Prostate gland (tissue), 2 donors: Measurements from ENCODE around the gene GSS. TPM values are rescaled to one million over a fixed set of nuclear protein-coding genes. Genes with fewer than 3 reads are reported as not detected.
A peak's percentile ranks its signal among the peaks of the same experiment; 100 is the strongest.

ENCODE experiments used
- DNase-seq: peaks from one replicate; pipeline ENCODE4 v3.0.0-alpha.2; 2019; ENCODE audit warnings: low spot score
- H3K27ac ChIP-seq, 2 donors: fragments of 200-600 bp; sonication (generic); 2 replicates each; pipeline ENCODE4 v1.5.1; 2017 to 2019
- H3K27me3 ChIP-seq: fragments of 200-600 bp; sonication (generic); replicated peaks from 2 replicates; pipeline ENCODE4 v1.5.1; 2019; ENCODE audit not compliant: insufficient read depth
- H3K36me3 ChIP-seq, 2 donors: fragments of 200-600 bp; sonication (generic); 1 replicate in 1 of 2; 2 replicates in 1 of 2; pipeline versions ENCODE4 v1.5.1 to v1.8.1; 2017 to 2019
- H3K4me1 ChIP-seq: fragments of 200-600 bp; sonication (generic); replicated peaks from 2 replicates; pipeline ENCODE4 v1.5.1; 2019
- H3K4me3 ChIP-seq, 2 donors: fragments of 200-600 bp; sonication (generic); 2 replicates each; pipeline ENCODE4 v1.5.1; 2017 to 2019
- H3K9me3 ChIP-seq: fragments of 200-600 bp; sonication (generic); 2 replicates; pipeline ENCODE4 v1.5.1; 2017
- POLR2A ChIP-seq: fragments of 450-650 bp; IDR thresholded peaks from one replicate; pipeline ENCODE4 v1.6.1; 2016; ENCODE audit warnings: antibody characterized with exemption, mild to moderate bottlenecking
- POLR2AphosphoS5 ChIP-seq: sonication (generic); formaldehyde crosslinking; IDR thresholded peaks from one replicate; pipeline ENCODE4 v1.6.1; 2017; ENCODE audit warnings: antibody characterized with exemption
- WGBS: methylation state at CpG from one replicate; pipeline ENCODE4 v1.1.5; 2018; 5-methylcytosine and 5-hydroxymethylcytosine counted together
- intact Hi-C: fragments of 100-400 bp; cut with DNase I; formaldehyde crosslinking; loops from one replicate; pipeline ENCODE4 v1.14.2; 2022
- total RNA-seq, 2 donors: library from RNA; depleted of rRNA; stranded (reverse); fragments of >200 nt; gene quantifications; one replicate each; pipeline ENCODE4 v1.1.0, GENCODE V29; 2016
- TF ChIP-seq, protein P1 (sequence below), 4 experiments: fragments of 200-600 bp in 2 of 4; fragments of 450-650 bp in 2 of 4; sonication (generic) in 2 of 4; IDR thresholded peaks; 1 replicate in 3 of 4; 2 replicates in 1 of 4; pipeline ENCODE4 v1.5.1; 2016 to 2019; ENCODE audit warnings: antibody characterized with exemption in 4 of 4, mild to moderate bottlenecking in 2 of 4, moderate library complexity in 2 of 4

The GSS gene
- total RNA-seq, 2 donors from 2014 or later: 84.4 to 101 TPM

DNA sequence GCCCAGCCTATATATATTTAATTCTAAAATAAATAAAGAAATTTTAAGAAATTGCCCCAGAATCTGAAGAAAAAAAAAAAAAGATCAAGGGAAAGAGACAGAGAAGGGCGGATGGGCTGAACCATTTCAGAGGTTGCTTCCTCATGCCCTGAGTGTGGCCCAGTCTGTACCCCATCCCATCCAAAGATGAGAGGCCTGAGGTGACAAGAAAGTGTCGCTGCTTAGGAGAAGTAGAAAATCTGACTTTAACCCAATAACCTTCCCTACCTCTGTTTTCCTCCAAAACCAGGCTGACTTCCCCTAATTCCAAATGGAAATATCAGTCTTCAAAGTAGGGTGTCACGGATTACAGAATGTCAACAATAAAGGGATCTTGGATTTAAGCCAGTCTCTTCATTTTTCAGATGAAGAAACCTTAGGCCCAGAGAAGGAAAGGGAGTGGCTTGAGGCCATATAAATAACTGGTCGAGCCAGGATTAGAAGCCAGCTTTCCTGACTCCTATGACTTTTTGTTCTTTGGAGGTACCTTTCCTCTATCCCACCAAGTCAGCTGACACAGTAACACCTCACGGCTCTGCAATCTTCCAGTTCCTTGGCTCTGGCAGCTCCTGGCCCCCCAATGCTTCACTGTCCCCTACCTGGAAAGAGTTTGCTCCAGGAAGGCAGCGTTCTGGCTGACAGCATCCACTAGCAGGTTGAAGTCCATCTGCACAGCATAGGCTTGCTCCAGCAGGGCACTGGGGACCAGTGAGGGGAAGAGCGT is 10.1 kb downstream of the GSS start:
- DNase-seq: peak; percentile 32

DNA sequence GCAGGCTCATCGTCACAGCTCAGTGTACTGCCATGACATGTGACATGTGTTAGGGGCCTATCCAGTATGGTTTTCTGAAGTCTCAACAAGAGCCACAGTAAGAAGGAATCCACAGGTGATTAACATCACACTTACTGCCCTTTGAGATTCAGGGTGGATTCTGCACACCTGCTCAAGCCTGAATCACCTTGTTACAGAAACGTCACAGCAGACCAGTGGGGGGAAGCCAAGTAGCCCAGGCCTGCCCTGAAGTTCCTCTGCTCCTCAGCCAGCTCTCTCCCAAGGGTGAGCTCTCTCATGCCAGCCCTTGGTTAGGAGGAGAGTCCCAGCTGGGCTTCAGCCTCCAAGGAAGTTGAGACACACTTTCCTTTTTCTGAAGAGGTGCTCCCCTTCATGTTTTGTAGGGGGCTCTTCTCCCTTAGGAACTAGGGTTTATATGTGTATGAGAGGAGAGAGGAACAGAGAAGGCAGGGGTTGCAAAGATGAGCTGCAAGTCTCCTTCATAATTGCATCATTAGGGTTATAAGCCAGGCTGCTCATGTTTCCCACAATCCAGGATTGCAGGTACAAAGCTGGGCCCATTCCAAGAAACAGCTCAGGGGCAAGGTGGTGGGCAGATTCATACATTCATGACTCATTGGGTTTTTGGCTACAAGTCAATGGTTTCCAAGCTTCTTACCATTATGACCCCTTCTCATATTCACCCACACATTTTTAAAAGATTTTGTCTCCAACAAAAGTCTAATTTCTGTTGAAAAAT is 11.6 kb downstream of the GSS start:
- Histone ChIP-seq H3K27ac (no peak overlapping the region), H3K4me1 (peaks cover 8% of the 10 kb centered on the region), H3K9me3 (no peaks in the 10 kb centered on the region), H3K4me3 (no peak overlapping the region), H3K27me3 (no peaks in the 10 kb centered on the region), H3K36me3 (peaks cover 0 to 3% of the 10 kb centered on the region in 2 donors)
- no peak for DNase-seq
- intact Hi-C loops: no loop called here
- 75% methylated on average over 2 of the region's 2 CpGs for WGBS
- TF ChIP-seq POLR2A: no peak
- TF ChIP-seq, protein P1, sequence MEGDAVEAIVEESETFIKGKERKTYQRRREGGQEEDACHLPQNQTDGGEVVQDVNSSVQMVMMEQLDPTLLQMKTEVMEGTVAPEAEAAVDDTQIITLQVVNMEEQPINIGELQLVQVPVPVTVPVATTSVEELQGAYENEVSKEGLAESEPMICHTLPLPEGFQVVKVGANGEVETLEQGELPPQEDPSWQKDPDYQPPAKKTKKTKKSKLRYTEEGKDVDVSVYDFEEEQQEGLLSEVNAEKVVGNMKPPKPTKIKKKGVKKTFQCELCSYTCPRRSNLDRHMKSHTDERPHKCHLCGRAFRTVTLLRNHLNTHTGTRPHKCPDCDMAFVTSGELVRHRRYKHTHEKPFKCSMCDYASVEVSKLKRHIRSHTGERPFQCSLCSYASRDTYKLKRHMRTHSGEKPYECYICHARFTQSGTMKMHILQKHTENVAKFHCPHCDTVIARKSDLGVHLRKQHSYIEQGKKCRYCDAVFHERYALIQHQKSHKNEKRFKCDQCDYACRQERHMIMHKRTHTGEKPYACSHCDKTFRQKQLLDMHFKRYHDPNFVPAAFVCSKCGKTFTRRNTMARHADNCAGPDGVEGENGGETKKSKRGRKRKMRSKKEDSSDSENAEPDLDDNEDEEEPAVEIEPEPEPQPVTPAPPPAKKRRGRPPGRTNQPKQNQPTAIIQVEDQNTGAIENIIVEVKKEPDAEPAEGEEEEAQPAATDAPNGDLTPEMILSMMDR (IDR thresholded peaks at IDR 0.05): no peak

More for the DNA sequence above, 10.1 kb downstream of the GSS start:
- intact Hi-C loops: no loop called here
- no peaks in the 10 kb centered on the region for H3K27me3 ChIP-seq
- H3K4me3 ChIP-seq: no peak overlapping the region
- TF ChIP-seq, protein P1 (IDR thresholded peaks at IDR 0.05): no peak
- no peak for TF ChIP-seq POLR2A
- peak; percentile 62 for TF ChIP-seq POLR2AphosphoS5
- WGBS: 63% methylated on average over 7 of the region's 7 CpGs
- peaks cover 8% of the 10 kb centered on the region for H3K4me1 ChIP-seq
- H3K27ac ChIP-seq: peak overlapping the region; percentile 40 to 55
- no peaks in the 10 kb centered on the region for H3K9me3 ChIP-seq
- H3K36me3 ChIP-seq: peaks cover 0 to 3% of the 10 kb centered on the region in 2 donors

DNA sequence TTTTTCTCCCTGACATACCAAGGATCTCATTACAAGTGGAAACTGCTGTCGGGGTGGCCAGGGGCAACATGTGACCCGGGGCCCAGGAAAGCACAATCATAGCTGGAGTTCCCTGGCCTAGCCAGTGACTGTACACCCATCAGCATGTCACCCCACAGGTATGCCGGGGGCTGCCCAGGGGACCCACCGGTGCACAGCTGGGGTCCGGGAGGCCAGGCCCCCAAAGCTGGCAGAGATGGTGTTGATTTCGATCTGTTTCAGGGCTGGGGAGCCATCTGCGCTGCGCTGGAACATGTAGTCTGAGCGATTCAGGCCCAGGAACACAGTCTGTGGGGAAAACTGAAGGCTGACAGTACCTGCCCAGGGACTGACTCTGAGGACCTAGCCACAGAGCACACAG is 13.3 kb downstream of the GSS start:
- DNase-seq: no peak
- Histone ChIP-seq H3K27me3 (no peaks in the 10 kb centered on the region), H3K36me3 (peaks cover 0 to 3% of the 10 kb centered on the region in 2 donors), H3K9me3 (no peaks in the 10 kb centered on the region), H3K4me1 (peaks cover 8% of the 10 kb centered on the region), H3K4me3 (no peak overlapping the region), H3K27ac (no peak overlapping the region)
- WGBS: 97% methylated on average over 8 of the region's 9 CpGs
- TF ChIP-seq, protein P1 (IDR thresholded peaks at IDR 0.05): no peak
- TF ChIP-seq POLR2A (no peak), POLR2AphosphoS5 (no peak)
- intact Hi-C loops: no loop called here

DNA sequence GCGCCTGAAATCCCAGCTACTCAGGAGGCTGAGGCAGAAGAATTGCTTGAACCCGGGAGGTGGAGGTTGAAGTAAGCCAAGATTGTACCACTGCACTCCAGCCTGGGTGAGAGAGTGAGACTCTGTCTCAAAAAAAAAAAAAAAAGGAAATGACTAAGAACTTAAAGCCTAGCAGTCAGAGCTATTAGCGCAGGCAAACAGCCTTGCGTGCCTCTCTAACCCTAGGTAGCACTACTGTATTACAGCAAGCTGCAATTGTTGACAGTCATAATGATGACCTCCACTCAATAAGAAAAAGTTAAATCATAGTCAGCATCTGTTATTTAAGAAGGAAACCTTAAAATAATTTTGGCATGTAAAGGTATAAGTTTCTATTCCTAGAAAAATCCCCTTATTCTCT is 14.4 kb downstream of the GSS start:
- Histone ChIP-seq H3K27ac (no peak overlapping the region), H3K27me3 (no peaks in the 10 kb centered on the region), H3K36me3 (peaks cover 0 to 3% of the 10 kb centered on the region in 2 donors), H3K9me3 (no peaks in the 10 kb centered on the region), H3K4me3 (no peak overlapping the region), H3K4me1 (peaks cover 8% of the 10 kb centered on the region)
- no peak for TF ChIP-seq POLR2AphosphoS5
- no peak for TF ChIP-seq POLR2A
- TF ChIP-seq, protein P1 (IDR thresholded peaks at IDR 0.05): no peak
- intact Hi-C loops: no loop called here
- no peak for DNase-seq
- WGBS: 90% methylated on average over 4 of the region's 4 CpGs
